ENCODE measurements around the gene FAM13A.

The FAM13A gene

GRCh38 chr4:88969746-88970145 is 87.2 kb downstream of the FAM13A start:
- DNase-seq (ENCODE audit: low read depth): no peak
- no peak overlapping the region for H3K4me3 ChIP-seq (ENCODE audit: control insufficient read depth, low read depth, low read length)
- TF ChIP-seq CTCF (IDR thresholded peaks at IDR 0.05; ENCODE audit: control insufficient read depth, insufficient read depth, low read depth, low read length, missing control alignments): no peak

GRCh38 chr4:88969271-88969670 is 87.7 kb downstream of the FAM13A start:
- no peak for DNase-seq (ENCODE audit: low read depth)
- no peak for TF ChIP-seq CTCF (IDR thresholded peaks at IDR 0.05; ENCODE audit: control insufficient read depth, insufficient read depth, low read depth, low read length, missing control alignments)
- no peak overlapping the region for H3K4me3 ChIP-seq (ENCODE audit: control insufficient read depth, low read depth, low read length)

- DNase-seq (ENCODE audit: low read depth): no peak
- H3K4me3 ChIP-seq (ENCODE audit: control insufficient read depth, low read depth, low read length): no peak overlapping the region
- no peak for TF ChIP-seq CTCF (IDR thresholded peaks at IDR 0.05; ENCODE audit: control insufficient read depth, insufficient read depth, low read depth, low read length, missing control alignments)
Measured at GRCh38 chr4:88967883-88968331, 89.1 kb downstream of the FAM13A start.

GRCh38 chr4:88965053-88965452 is 91.9 kb downstream of the FAM13A start:
- no peak for TF ChIP-seq CTCF (IDR thresholded peaks at IDR 0.05; ENCODE audit: control insufficient read depth, insufficient read depth, low read depth, low read length, missing control alignments)

GRCh38 chr4:88964450-88964849 is 92.5 kb downstream of the FAM13A start:
- H3K4me3 ChIP-seq (ENCODE audit: control insufficient read depth, low read depth, low read length): no peak overlapping the region
- no peak for DNase-seq (ENCODE audit: low read depth)
- no peak for TF ChIP-seq CTCF (IDR thresholded peaks at IDR 0.05; ENCODE audit: control insufficient read depth, insufficient read depth, low read depth, low read length, missing control alignments)

More at GRCh38 chr4:88965053-88965452, 91.9 kb downstream of the FAM13A start:
- DNase-seq (ENCODE audit: low read depth): no peak
- no peak overlapping the region for H3K4me3 ChIP-seq (ENCODE audit: control insufficient read depth, low read depth, low read length)

GRCh38 chr4:88963817-88964216 is 93.2 kb downstream of the FAM13A start:
- no peak overlapping the region for H3K4me3 ChIP-seq (ENCODE audit: control insufficient read depth, low read depth, low read length)
- no peak for DNase-seq (ENCODE audit: low read depth)
- no peak for TF ChIP-seq CTCF (IDR thresholded peaks at IDR 0.05; ENCODE audit: control insufficient read depth, insufficient read depth, low read depth, low read length, missing control alignments)

GRCh38 chr4:88962396-88962795 is 94.6 kb downstream of the FAM13A start:
- no peak overlapping the region for H3K4me3 ChIP-seq (ENCODE audit: control insufficient read depth, low read depth, low read length)
- DNase-seq (ENCODE audit: low read depth): no peak
- TF ChIP-seq CTCF (IDR thresholded peaks at IDR 0.05; ENCODE audit: control insufficient read depth, insufficient read depth, low read depth, low read length, missing control alignments): no peak

Data from AG09309 (cell line).